Left colon (tissue), 2 donors: ENCODE results near the gene CXCL17. TPM values are rescaled to one million over a fixed set of nuclear protein-coding genes. Genes with fewer than 3 reads are reported as not detected.

Experiments
- total RNA-seq, 2 donors: library from RNA; stranded (reverse); fragmentation: NEBNext Ultra II Directional; extraction: Animal tissue kit (Norgen Biotek cat#: 25700); gene quantifications; one replicate each; pipeline ENCODE4 v1.2.1, GENCODE V29; 2021
- donor health status: DM: no; HTN: no; CAD: no.
- donor health status: DM: yes; HTN: yes; CAD: no.

The CXCL17 gene
- total RNA-seq, 2 donors from 2014 or later, result not detected

Other genes with a start within 250 kb of the CXCL17 start
- 10 to 100 TPM; 20.5 to 42.2 TPM for gene DEDD2, start 225.3 kb downstream of the CXCL17 start, total RNA-seq
- gene ZNF526, start 222.6 kb downstream of the CXCL17 start, total RNA-seq, result 1 to 10 TPM; 8.1 to 8.7 TPM
- 10 to 100 TPM; 40.9 to 43.3 TPM for gene GSK3A, start 200.3 kb downstream of the CXCL17 start, total RNA-seq
- 10 to 100 TPM; 40.8 to 50.1 TPM for gene ERF, start 187.8 kb downstream of the CXCL17 start, total RNA-seq
- 10 to 100 TPM; 43.0 to 47.9 TPM for gene CIC, start 173.7 kb downstream of the CXCL17 start, total RNA-seq
- gene PRR19, start 140.8 kb downstream of the CXCL17 start, total RNA-seq, result under 1 TPM; 0.49 to 0.50 TPM
- 10 to 100 TPM; 25.9 to 40.5 TPM for gene PAFAH1B3, start 140.3 kb downstream of the CXCL17 start, total RNA-seq
- under 1 TPM; 0.21 to 0.25 TPM for gene TMEM145, start 129.6 kb downstream of the CXCL17 start, total RNA-seq
- 10 to 100 TPM; 21.4 to 21.5 TPM for gene MEGF8, start 117.3 kb downstream of the CXCL17 start, total RNA-seq
- 1 to 10 TPM; 4.2 to 5.4 TPM for gene CNFN, start 52.6 kb downstream of the CXCL17 start, total RNA-seq
- 1 to 10 TPM; 7.1 to 9.7 TPM for gene LIPE, start 15.6 kb downstream of the CXCL17 start, total RNA-seq
- gene CEACAM1, start 85.5 kb upstream of the CXCL17 start, total RNA-seq, result 1,000 to 10,000 TPM in 1 of 2 donors, 100 to 1,000 TPM in 1; 627 to 1,309 TPM
- 1 to 10 TPM in 1 of 2 donors, under 1 TPM in 1; 0.89 to 1.7 TPM for gene CEACAM8, start 152.0 kb upstream of the CXCL17 start, total RNA-seq